ENCODE measurements around the gene WNT11. TPM values are rescaled to one million over a fixed set of nuclear protein-coding genes. Genes with fewer than 3 reads are reported as not detected.

Gene WNT11
- total RNA-seq, 2 donors from 2014 or later, result 0.53 to 0.62 TPM

- H3K27ac Mint-ChIP-seq, result no peak overlapping the region
- no peaks in the 10 kb centered on the region for H3K9me3 ChIP-seq (ENCODE audit: control insufficient read depth, low read length)
- no peak overlapping the region for H3K9ac ChIP-seq (ENCODE audit: extremely low read depth, low read length, poor library complexity, severe bottlenecking)
- no peaks in the 10 kb centered on the region for H3K36me3 ChIP-seq (ENCODE audit: control insufficient read depth, insufficient read depth, low read length)
- no peak overlapping the region for H3K27ac ChIP-seq (ENCODE audit: low read depth, low read length)
- peaks cover 2% of the 10 kb centered on the region for H3K27me3 Mint-ChIP-seq (ENCODE audit: insufficient read depth)
- no peaks in the 10 kb centered on the region for H3K36me3 Mint-ChIP-seq (ENCODE audit: low read depth)
- no peaks in the 10 kb centered on the region for H3K27me3 ChIP-seq (ENCODE audit: control insufficient read depth, insufficient read depth, low read length, poor library complexity, severe bottlenecking)
- no peak for DNase-seq
- H3K4me3 ChIP-seq (ENCODE audit: low read length), result no peak overlapping the region
- no peak overlapping the region for H3K4me3 Mint-ChIP-seq
- H3K9me3 Mint-ChIP-seq, result no peaks in the 10 kb centered on the region
- no peaks in the 10 kb centered on the region for H3K4me1 ChIP-seq (ENCODE audit: control insufficient read depth, insufficient read depth, low read length)
- H3K4me1 Mint-ChIP-seq, result no peaks in the 10 kb centered on the region
- no peak for TF ChIP-seq CTCF (conservative IDR thresholded peaks at IDR 0.05)
- 87 to 100% methylated on average over 2 to 4 of the region's 4 CpGs for WGBS, 2 experiments (ENCODE audit: insufficient coverage in 1 of 2, insufficient read length in 1 of 2)
Observed at GRCh38 chr11:76188873-76189272, 17.4 kb downstream of the WNT11 start.

DNA sequence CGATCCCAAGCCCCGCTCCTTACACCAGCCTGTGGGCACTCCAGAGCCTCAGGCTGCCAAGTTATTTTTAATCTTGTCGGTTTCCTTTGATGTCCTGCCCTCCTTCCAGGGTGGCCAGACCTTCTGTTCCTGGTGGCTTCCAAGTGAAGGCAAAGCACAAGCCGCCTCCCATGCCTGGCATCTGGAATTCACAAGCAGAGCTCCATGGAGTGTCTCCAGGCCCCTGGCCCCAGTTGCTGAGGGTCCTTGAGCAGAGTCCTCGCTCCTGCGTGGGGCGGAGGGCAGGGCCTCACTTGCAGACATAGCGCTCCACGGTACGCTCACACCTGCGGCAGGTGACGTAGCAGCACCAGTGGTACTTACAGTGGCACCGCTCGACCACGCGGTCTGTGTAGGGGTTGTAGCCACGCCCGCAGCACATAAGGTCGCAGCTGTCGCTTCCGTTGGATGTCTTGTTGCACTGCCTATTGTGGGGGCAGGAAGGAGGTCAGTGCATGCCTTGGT, 19.5 kb downstream of the WNT11 start:
- no peak overlapping the region for H3K27ac ChIP-seq (ENCODE audit: low read depth, low read length)
- no peaks in the 10 kb centered on the region for H3K9me3 Mint-ChIP-seq
- TF ChIP-seq CTCF (conservative IDR thresholded peaks at IDR 0.05), result no peak
- H3K36me3 ChIP-seq (ENCODE audit: control insufficient read depth, insufficient read depth, low read length), result no peaks in the 10 kb centered on the region
- H3K4me1 ChIP-seq (ENCODE audit: control insufficient read depth, insufficient read depth, low read length), result no peaks in the 10 kb centered on the region
- H3K27me3 Mint-ChIP-seq (ENCODE audit: insufficient read depth), result peaks cover 2% of the 10 kb centered on the region
- H3K9ac ChIP-seq (ENCODE audit: extremely low read depth, low read length, poor library complexity, severe bottlenecking), result no peak overlapping the region
- H3K4me1 Mint-ChIP-seq, result no peaks in the 10 kb centered on the region
- H3K9me3 ChIP-seq (ENCODE audit: control insufficient read depth, low read length), result no peaks in the 10 kb centered on the region
- DNase-seq, result no peak
- no peaks in the 10 kb centered on the region for H3K36me3 Mint-ChIP-seq (ENCODE audit: low read depth)
- no peak overlapping the region for H3K4me3 ChIP-seq (ENCODE audit: low read length)
- no peak overlapping the region for H3K4me3 Mint-ChIP-seq
- 94 to 96% methylated on average over 15 to 21 of the region's 21 CpGs for whole genome bisulfite sequencing, 2 experiments (ENCODE audit: insufficient coverage in 1 of 2, insufficient read length in 1 of 2)
- no peaks in the 10 kb centered on the region for H3K27me3 ChIP-seq (ENCODE audit: control insufficient read depth, insufficient read depth, low read length, poor library complexity, severe bottlenecking)
- H3K27ac Mint-ChIP-seq, result no peak overlapping the region

DNA sequence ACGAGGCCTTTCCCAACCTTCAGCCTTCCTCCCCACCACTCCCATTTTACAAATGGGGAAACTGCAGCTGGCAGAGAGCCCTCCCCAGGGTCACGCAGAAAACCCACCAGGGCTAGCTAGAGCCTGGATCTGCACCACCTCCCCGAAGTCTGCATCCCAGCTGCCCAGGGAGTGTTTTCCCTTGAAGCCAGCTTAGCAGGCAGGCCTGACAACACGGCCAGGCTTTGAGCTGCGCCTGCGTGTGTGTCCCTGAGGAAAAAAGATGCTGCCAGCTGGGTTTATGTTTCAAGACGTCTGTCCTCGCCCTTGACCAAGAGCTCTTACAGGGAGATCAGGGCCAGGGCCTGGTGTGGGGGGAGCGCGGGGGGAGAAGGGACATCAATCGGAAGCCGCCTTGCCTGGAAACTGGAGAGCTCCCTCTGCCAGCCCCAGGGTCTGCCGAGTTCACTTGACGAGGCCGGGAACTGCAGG, 20.3 kb downstream of the WNT11 start:
- DNase-seq, result no peak
- Histone ChIP-seq H3K4me3 (ENCODE audit: low read length) (no peak overlapping the region), H3K36me3 (ENCODE audit: control insufficient read depth, insufficient read depth, low read length) (no peaks in the 10 kb centered on the region), H3K9me3 (ENCODE audit: control insufficient read depth, low read length) (no peaks in the 10 kb centered on the region), H3K27ac (ENCODE audit: low read depth, low read length) (no peak overlapping the region), H3K4me1 (ENCODE audit: control insufficient read depth, insufficient read depth, low read length) (no peaks in the 10 kb centered on the region), H3K9ac (ENCODE audit: extremely low read depth, low read length, poor library complexity, severe bottlenecking) (no peak overlapping the region), H3K27me3 (ENCODE audit: control insufficient read depth, insufficient read depth, low read length, poor library complexity, severe bottlenecking) (no peaks in the 10 kb centered on the region)
- 75 to 84% methylated on average over 5 to 12 of the region's 15 CpGs for WGBS, 2 experiments (ENCODE audit: insufficient coverage in 1 of 2, insufficient read length in 1 of 2)
- Mint-ChIP-seq H3K4me3 (no peak overlapping the region), H3K4me1 (no peaks in the 10 kb centered on the region), H3K27ac (no peak overlapping the region), H3K27me3 (ENCODE audit: insufficient read depth) (no peaks in the 10 kb centered on the region), H3K9me3 (no peaks in the 10 kb centered on the region), H3K36me3 (ENCODE audit: low read depth) (no peaks in the 10 kb centered on the region)
- no peak for TF ChIP-seq CTCF (conservative IDR thresholded peaks at IDR 0.05)

Measured in endodermal cell (in vitro differentiated cells).